ENCODE results near the gene CAMSAP1.

CAMSAP1 gene, protein sequence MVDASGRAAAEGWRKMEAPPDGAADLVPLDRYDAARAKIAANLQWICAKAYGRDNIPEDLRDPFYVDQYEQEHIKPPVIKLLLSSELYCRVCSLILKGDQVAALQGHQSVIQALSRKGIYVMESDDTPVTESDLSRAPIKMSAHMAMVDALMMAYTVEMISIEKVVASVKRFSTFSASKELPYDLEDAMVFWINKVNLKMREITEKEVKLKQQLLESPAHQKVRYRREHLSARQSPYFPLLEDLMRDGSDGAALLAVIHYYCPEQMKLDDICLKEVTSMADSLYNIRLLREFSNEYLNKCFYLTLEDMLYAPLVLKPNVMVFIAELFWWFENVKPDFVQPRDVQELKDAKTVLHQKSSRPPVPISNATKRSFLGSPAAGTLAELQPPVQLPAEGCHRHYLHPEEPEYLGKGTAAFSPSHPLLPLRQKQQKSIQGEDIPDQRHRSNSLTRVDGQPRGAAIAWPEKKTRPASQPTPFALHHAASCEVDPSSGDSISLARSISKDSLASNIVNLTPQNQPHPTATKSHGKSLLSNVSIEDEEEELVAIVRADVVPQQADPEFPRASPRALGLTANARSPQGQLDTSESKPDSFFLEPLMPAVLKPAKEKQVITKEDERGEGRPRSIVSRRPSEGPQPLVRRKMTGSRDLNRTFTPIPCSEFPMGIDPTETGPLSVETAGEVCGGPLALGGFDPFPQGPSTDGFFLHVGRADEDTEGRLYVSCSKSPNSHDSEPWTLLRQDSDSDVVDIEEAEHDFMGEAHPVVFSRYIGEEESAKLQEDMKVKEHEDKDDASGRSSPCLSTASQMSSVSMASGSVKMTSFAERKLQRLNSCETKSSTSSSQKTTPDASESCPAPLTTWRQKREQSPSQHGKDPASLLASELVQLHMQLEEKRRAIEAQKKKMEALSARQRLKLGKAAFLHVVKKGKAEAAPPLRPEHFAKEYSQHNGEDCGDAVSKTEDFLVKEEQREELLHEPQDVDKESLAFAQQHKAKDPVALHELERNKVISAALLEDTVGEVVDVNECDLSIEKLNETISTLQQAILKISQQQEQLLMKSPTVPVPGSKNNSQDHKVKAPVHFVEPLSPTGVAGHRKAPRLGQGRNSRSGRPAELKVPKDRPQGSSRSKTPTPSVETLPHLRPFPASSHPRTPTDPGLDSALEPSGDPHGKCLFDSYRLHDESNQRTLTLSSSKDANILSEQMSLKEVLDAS (N-terminal part only)

DNA sequence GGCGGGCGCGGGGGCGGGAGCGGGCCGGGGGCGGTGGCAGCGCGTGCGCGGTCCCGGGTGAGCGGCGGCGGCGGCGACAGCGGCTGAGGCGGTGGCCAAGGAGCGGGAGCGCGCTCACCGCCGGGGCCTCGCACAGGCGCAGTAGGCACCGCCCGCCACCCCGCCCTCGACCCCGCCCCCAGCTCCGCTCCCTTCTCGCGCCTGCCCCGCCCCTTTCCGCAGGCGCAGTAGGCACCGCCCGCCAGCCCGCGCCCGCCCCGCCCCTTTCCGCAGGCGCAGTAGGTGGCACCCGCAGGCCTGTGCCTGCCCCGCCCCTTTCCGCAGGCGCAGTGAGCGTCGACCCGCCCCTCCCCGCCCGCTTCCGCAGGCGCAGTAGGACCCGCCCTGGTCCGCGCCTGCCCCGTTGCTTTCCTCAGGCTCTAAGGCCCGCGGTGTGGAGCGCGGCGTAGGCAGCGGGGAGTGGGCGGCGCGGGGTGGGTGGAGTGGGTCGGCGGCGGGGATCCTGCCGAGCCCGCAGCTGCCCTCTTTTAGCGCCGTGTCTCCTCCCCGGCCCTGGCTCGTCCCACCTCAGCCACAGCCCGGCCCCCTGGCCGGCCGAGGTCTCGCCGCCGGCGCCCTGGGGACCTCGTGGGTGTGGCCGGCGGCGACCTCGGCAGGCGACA, at the start of gene CAMSAP1:
Gene CAMSAP1, minus strand, starts transcription at position 116 of the 662 bp plus-strand sequence. CDS start 387 bp downstream, outside the sequence.
- peak; percentile 99 for DNase-seq (ENCODE audit: low spot score)
- POLR2A ChIA-PET (ENCODE audit: low non-redundant PET), result interaction anchor here (0.6 kb wide), 1 partner anchor 91 kb away, joined by 3 read pairs; no protein-coding TSS in a partner anchor
- CTCF ChIA-PET, result no interaction called here
- TF ChIP-seq, protein P1, sequence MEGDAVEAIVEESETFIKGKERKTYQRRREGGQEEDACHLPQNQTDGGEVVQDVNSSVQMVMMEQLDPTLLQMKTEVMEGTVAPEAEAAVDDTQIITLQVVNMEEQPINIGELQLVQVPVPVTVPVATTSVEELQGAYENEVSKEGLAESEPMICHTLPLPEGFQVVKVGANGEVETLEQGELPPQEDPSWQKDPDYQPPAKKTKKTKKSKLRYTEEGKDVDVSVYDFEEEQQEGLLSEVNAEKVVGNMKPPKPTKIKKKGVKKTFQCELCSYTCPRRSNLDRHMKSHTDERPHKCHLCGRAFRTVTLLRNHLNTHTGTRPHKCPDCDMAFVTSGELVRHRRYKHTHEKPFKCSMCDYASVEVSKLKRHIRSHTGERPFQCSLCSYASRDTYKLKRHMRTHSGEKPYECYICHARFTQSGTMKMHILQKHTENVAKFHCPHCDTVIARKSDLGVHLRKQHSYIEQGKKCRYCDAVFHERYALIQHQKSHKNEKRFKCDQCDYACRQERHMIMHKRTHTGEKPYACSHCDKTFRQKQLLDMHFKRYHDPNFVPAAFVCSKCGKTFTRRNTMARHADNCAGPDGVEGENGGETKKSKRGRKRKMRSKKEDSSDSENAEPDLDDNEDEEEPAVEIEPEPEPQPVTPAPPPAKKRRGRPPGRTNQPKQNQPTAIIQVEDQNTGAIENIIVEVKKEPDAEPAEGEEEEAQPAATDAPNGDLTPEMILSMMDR (conservative IDR thresholded peaks at IDR 0.05; ENCODE audit: low read depth), result no peak
- H3K27ac ChIP-seq, result peak within 1 kb of the TSS; percentile 87

DNA sequence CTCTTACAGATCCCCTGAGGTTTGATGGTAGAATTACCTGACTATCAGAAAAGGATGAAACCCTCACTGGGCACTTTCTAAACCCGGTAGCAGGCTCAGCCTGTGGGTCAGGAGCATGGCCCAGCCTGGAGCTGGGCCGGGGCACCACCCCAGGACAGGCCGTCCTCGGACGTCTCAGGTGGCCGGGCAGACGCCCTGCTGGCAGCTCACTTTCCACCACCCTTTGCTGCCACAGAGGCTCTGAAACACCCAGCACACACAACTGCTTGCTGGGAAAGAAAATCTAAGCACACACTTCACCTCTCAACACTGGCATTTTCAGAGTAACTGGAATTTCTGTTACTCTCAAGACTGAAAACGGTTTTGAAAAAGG, 49.4 kb upstream of the CAMSAP1 start:
- CTCF ChIA-PET, result no interaction called here
- peak overlapping the region; percentile 31 for H3K27ac ChIP-seq
- POLR2A ChIA-PET (ENCODE audit: low non-redundant PET), result no interaction called here
- TF ChIP-seq, protein P1 (conservative IDR thresholded peaks at IDR 0.05; ENCODE audit: low read depth), result no peak
- no peak for DNase-seq (ENCODE audit: low spot score)

DNA sequence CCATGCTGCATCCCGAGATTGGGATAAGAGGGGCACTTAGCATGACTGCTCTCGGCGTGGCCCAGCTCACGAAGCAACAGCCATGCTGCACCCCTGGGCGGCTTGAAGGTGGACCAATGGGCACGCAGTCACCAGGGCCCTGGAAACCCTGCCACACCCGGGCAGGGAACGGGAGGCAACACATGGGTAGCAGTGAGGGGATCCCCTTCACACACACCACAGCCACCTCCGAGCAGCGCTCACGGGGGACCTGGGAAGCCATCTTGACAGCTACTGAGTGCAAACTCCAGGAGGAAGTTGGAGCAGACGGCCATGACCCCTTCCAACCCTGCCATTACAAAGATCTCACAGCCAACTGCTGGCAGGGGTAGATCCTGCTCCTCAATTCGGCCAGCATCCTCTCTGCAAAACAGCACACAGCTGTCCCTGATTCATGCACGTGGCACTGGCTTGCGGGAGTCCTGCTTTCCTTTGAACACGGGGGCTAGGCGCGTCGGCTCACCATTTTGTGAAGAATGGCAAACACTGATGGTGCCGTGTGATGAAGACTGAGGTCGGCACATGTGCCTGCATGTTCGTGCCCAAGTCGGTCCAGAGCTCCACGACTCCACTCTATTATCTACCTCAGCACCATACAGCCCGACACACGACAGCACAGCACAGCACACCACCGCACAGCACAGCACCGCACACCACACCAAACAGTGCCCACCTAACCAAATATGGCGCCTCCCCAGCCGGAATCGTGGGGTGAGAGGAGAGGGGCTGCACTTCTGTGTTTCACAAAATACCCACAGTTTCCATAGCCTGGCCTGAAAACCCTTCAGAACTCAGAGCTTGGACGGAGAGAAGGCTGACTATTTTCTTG, 48.8 kb upstream of the CAMSAP1 start:
- ChIA-PET POLR2A (ENCODE audit: low non-redundant PET) (no interaction called here), CTCF (interaction anchor here (0.5 to 0.6 kb wide), 3 partner anchors 334 to 365 kb away, joined by 3 to 4 read pairs (median 3); no protein-coding TSS in a partner anchor)
- TF ChIP-seq, protein P1 (conservative IDR thresholded peaks at IDR 0.05; ENCODE audit: low read depth), result no peak

DNA sequence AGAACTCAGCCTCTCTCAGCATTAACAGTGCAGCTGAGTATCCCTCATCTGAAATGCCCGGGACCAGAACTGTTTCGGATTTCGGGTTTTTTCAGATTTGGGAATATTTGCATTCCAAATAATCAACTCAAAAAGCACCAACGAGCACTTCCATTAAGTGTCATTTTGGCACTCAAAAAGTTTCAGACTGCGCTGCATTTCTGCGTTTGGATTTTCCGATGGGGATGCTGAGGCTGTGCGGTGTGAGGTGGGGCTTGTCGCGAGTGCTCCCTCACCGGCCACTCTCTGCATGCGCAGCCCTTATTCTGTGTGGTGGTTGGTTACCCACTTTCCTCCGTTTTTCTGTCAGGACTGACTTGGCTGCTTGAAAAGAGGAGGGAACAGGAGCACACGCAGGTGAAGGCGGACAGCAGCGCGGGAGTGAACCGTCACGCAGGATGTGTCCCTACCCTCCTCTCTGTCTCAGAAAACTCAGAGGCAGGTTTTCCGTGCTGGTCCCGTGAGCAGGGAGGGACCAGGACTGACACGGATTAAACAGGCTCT, 45.4 kb upstream of the CAMSAP1 start:
- peak overlapping the region; percentile 98 for H3K27ac ChIP-seq
- TF ChIP-seq, protein P1 (conservative IDR thresholded peaks at IDR 0.05; ENCODE audit: low read depth), result no peak
- POLR2A ChIA-PET (ENCODE audit: low non-redundant PET), result interaction anchor here (0.5 kb wide), 1 partner anchor 8 kb away, joined by 3 read pairs; no protein-coding TSS in a partner anchor
- DNase-seq (ENCODE audit: low spot score), result no peak
- CTCF ChIA-PET, result interaction anchor here (0.6 to 1.4 kb wide), 6 partner anchors 8 to 1677 kb away, joined by 3 to 5 read pairs (median 4); no protein-coding TSS in a partner anchor

More for the DNA sequence above, 48.8 kb upstream of the CAMSAP1 start:
- peak overlapping the region; percentile 31 for H3K27ac ChIP-seq
- DNase-seq (ENCODE audit: low spot score), result no peak
